Effector memory CD4-positive, alpha-beta T cell (primary cell): Measurements from ENCODE around the gene CDH4.

Experiments
- DNase-seq, 3 donors: peaks; one replicate each; pipeline ENCODE4 v3.0.0-alpha.2; 2020
- H3K27ac ChIP-seq: 2 replicates; pipeline ENCODE4 v1.7.0; 2013; ENCODE audit warnings: mild to moderate bottlenecking, low read length, moderate library complexity; ENCODE audit not compliant: insufficient read depth, poor library complexity, severe bottlenecking
- H3K27me3 ChIP-seq: replicated peaks from 2 replicates; pipeline ENCODE4 v1.7.0; 2013; ENCODE audit warnings: mild to moderate bottlenecking, low read length; ENCODE audit not compliant: insufficient read depth, control insufficient read depth, poor library complexity, severe bottlenecking
- H3K36me3 ChIP-seq: 2 replicates; pipeline ENCODE4 v1.7.0; 2013; ENCODE audit warnings: mild to moderate bottlenecking, low read length, moderate library complexity; ENCODE audit not compliant: control insufficient read depth, insufficient read depth
- H3K4me1 ChIP-seq: 2 replicates; pipeline ENCODE4 v1.7.0; 2013; ENCODE audit warnings: low read length, mild to moderate bottlenecking; ENCODE audit not compliant: control insufficient read depth, insufficient read depth, poor library complexity, severe bottlenecking
- H3K4me3 ChIP-seq: 2 replicates; pipeline ENCODE4 v1.7.0; 2013; ENCODE audit warnings: low read length, low read depth, mild to moderate bottlenecking; ENCODE audit not compliant: insufficient read depth, poor library complexity, severe bottlenecking
- H3K9me3 ChIP-seq: 2 replicates; pipeline ENCODE4 v1.7.0; 2013; ENCODE audit warnings: mild to moderate bottlenecking, low read length, moderate library complexity; ENCODE audit not compliant: control insufficient read depth

The CDH4 gene

GRCh38 chr20:61588411-61589385 lies 336.6 kb downstream of the CDH4 start:
- Histone ChIP-seq H3K36me3 (no peaks in the 10 kb centered on the region), H3K4me1 (no peaks in the 10 kb centered on the region), H3K27me3 (no peaks in the 10 kb centered on the region), H3K27ac (no peak overlapping the region), H3K9me3 (no peaks in the 10 kb centered on the region), H3K4me3 (no peak overlapping the region)
- no peak for DNase-seq

GRCh38 chr20:61590236-61590635 lies 338.2 kb downstream of the CDH4 start:
- Histone ChIP-seq H3K4me3 (no peak overlapping the region), H3K27me3 (no peaks in the 10 kb centered on the region), H3K27ac (no peak overlapping the region), H3K36me3 (no peaks in the 10 kb centered on the region), H3K9me3 (no peaks in the 10 kb centered on the region), H3K4me1 (no peaks in the 10 kb centered on the region)
- DNase-seq, result no peak

- H3K36me3 ChIP-seq, result no peaks in the 10 kb centered on the region
- DNase-seq, result no peak
- H3K27me3 ChIP-seq, result no peaks in the 10 kb centered on the region
- no peak overlapping the region for H3K27ac ChIP-seq
- H3K4me1 ChIP-seq, result no peaks in the 10 kb centered on the region
- no peaks in the 10 kb centered on the region for H3K9me3 ChIP-seq
- H3K4me3 ChIP-seq, result no peak overlapping the region
Measured at GRCh38 chr20:61593516-61593915, 341.5 kb downstream of the CDH4 start.

- no peaks in the 10 kb centered on the region for H3K27me3 ChIP-seq
Measured at GRCh38 chr20:61594198-61594597, 342.1 kb downstream of the CDH4 start.

GRCh38 chr20:61595216-61595615 lies 343.2 kb downstream of the CDH4 start:
- DNase-seq, result no peak
- no peak overlapping the region for H3K27ac ChIP-seq
- no peaks in the 10 kb centered on the region for H3K4me1 ChIP-seq
- no peaks in the 10 kb centered on the region for H3K27me3 ChIP-seq
- H3K36me3 ChIP-seq, result no peaks in the 10 kb centered on the region
- H3K9me3 ChIP-seq, result no peaks in the 10 kb centered on the region
- H3K4me3 ChIP-seq, result no peak overlapping the region

More at GRCh38 chr20:61594198-61594597, 342.1 kb downstream of the CDH4 start:
- Histone ChIP-seq H3K9me3 (no peaks in the 10 kb centered on the region), H3K36me3 (no peaks in the 10 kb centered on the region), H3K4me1 (no peaks in the 10 kb centered on the region), H3K4me3 (no peak overlapping the region), H3K27ac (no peak overlapping the region)
- no peak for DNase-seq

- no peaks in the 10 kb centered on the region for H3K9me3 ChIP-seq
Measured at GRCh38 chr20:61596687-61597330, 344.7 kb downstream of the CDH4 start.

GRCh38 chr20:61597996-61598395 lies 345.9 kb downstream of the CDH4 start:
- no peak for DNase-seq
- Histone ChIP-seq H3K36me3 (no peaks in the 10 kb centered on the region), H3K4me1 (no peaks in the 10 kb centered on the region), H3K4me3 (no peak overlapping the region), H3K27me3 (no peaks in the 10 kb centered on the region), H3K27ac (no peak overlapping the region), H3K9me3 (no peaks in the 10 kb centered on the region)

More at GRCh38 chr20:61596687-61597330, 344.7 kb downstream of the CDH4 start:
- no peak overlapping the region for H3K27ac ChIP-seq
- H3K27me3 ChIP-seq, result no peaks in the 10 kb centered on the region
- no peak for DNase-seq
- H3K4me1 ChIP-seq, result no peaks in the 10 kb centered on the region
- no peak overlapping the region for H3K4me3 ChIP-seq
- no peaks in the 10 kb centered on the region for H3K36me3 ChIP-seq

GRCh38 chr20:61598586-61598985 lies 346.5 kb downstream of the CDH4 start:
- H3K9me3 ChIP-seq, result no peaks in the 10 kb centered on the region

GRCh38 chr20:61599061-61599531 lies 347.0 kb downstream of the CDH4 start:
- no peaks in the 10 kb centered on the region for H3K36me3 ChIP-seq
- H3K9me3 ChIP-seq, result no peaks in the 10 kb centered on the region
- DNase-seq, result no peak
- H3K27me3 ChIP-seq, result no peaks in the 10 kb centered on the region
- H3K4me1 ChIP-seq, result no peaks in the 10 kb centered on the region
- no peak overlapping the region for H3K27ac ChIP-seq
- no peak overlapping the region for H3K4me3 ChIP-seq

More at GRCh38 chr20:61598586-61598985, 346.5 kb downstream of the CDH4 start:
- Histone ChIP-seq H3K4me3 (no peak overlapping the region), H3K27ac (no peak overlapping the region), H3K27me3 (no peaks in the 10 kb centered on the region), H3K36me3 (no peaks in the 10 kb centered on the region), H3K4me1 (no peaks in the 10 kb centered on the region)
- DNase-seq, result no peak

- DNase-seq, result no peak
- Histone ChIP-seq H3K9me3 (no peaks in the 10 kb centered on the region), H3K27ac (no peak overlapping the region), H3K4me3 (no peak overlapping the region), H3K4me1 (no peaks in the 10 kb centered on the region), H3K36me3 (no peaks in the 10 kb centered on the region), H3K27me3 (no peaks in the 10 kb centered on the region)
Measured at GRCh38 chr20:61599541-61599992, 347.5 kb downstream of the CDH4 start.
